Ascending aorta (tissue), 2 donors: ENCODE data around the gene ATP5F1E. TPM values are rescaled to one million over a fixed set of nuclear protein-coding genes. Genes with fewer than 3 reads are reported as not detected.
"Not testable (repeated sequence)": the region's sequence is repeated elsewhere in the genome, so short reads cannot be mapped to it uniquely, and the experiment has no call there.

Experiments used
- DNase-seq, 2 donors: peaks; one replicate each; pipeline ENCODE4 v3.0.0-alpha.2; 2019; ENCODE audit warnings: low spot score in 2 of 2
- H3K27ac ChIP-seq, 2 donors: fragments of 200-600 bp; sonication (generic); one replicate each; pipeline ENCODE4 v1.5.1; 2016 to 2017; ENCODE audit warnings: mild to moderate bottlenecking in 1 of 2
- H3K27me3 ChIP-seq: fragments of 200-600 bp; sonication (generic); one replicate; pipeline ENCODE4 v1.5.1; 2017
- H3K36me3 ChIP-seq, 2 donors: fragments of 200-600 bp; sonication (generic); one replicate each; pipeline ENCODE4 v1.5.1; 2016
- H3K4me1 ChIP-seq, 2 donors: fragments of 200-600 bp; sonication (generic); one replicate each; pipeline ENCODE4 v1.5.1; 2016 to 2017; ENCODE audit warnings: mild to moderate bottlenecking in 1 of 2
- H3K4me3 ChIP-seq, 2 donors: fragments of 200-600 bp; sonication (generic); one replicate each; pipeline ENCODE4 v1.5.1; 2016 to 2017; ENCODE audit warnings: mild to moderate bottlenecking in 1 of 2
- H3K9me3 ChIP-seq, 2 donors: fragments of 200-600 bp; sonication (generic); one replicate each; pipeline ENCODE4 v1.5.1; 2016
- intact Hi-C: fragments of 100-400 bp; cut with DNase I; formaldehyde crosslinking; loops from one replicate; pipeline ENCODE4 v1.15.1; 2023
- total RNA-seq: library from RNA; depleted of rRNA; stranded (reverse); fragments of >200 nt; gene quantifications from one replicate; pipeline ENCODE4 v1.1.0, GENCODE V29; 2016
- TF ChIP-seq, protein P1 (sequence below), 3 experiments: fragments of 200-600 bp in 2 of 3; fragments of 450-650 bp in 1 of 3; sonication (generic) in 2 of 3; IDR thresholded peaks; one replicate each; pipeline ENCODE4 v1.5.1; 2016 to 2019; ENCODE audit warnings: antibody characterized with exemption in 3 of 3, mild to moderate bottlenecking in 1 of 3, moderate library complexity in 1 of 3

ATP5F1E gene
- total RNA-seq, 1 donor from 2014 or later, result 12.7 TPM

DNA sequence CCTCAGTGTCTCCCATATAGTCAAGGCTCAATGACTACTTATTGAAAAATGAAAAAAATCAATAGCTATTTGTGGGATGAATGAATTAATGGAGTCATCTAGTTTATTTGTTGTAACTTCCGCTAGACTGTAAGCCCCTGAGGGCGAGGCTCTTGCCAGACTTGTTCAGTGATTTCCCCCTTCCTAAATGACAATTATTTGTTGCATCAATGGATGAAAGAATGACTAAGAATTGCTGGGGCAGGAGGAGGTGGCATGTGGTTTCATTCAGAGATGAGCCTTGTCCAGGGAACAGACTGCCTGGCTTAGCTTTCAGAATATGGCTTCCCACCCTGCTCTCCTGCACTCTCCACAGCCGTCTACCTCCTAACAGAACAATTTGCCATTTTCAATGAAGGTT is 11.6 kb upstream of the ATP5F1E start:
- no peaks in the 10 kb centered on the region for H3K9me3 ChIP-seq
- H3K4me1 ChIP-seq, result peaks cover 3 to 15% of the 10 kb centered on the region in 2 donors
- peak overlapping the region in 1 of 2 donors; percentile 58 for H3K27ac ChIP-seq
- no peak for DNase-seq
- TF ChIP-seq, protein P1, sequence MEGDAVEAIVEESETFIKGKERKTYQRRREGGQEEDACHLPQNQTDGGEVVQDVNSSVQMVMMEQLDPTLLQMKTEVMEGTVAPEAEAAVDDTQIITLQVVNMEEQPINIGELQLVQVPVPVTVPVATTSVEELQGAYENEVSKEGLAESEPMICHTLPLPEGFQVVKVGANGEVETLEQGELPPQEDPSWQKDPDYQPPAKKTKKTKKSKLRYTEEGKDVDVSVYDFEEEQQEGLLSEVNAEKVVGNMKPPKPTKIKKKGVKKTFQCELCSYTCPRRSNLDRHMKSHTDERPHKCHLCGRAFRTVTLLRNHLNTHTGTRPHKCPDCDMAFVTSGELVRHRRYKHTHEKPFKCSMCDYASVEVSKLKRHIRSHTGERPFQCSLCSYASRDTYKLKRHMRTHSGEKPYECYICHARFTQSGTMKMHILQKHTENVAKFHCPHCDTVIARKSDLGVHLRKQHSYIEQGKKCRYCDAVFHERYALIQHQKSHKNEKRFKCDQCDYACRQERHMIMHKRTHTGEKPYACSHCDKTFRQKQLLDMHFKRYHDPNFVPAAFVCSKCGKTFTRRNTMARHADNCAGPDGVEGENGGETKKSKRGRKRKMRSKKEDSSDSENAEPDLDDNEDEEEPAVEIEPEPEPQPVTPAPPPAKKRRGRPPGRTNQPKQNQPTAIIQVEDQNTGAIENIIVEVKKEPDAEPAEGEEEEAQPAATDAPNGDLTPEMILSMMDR (IDR thresholded peaks at IDR 0.05), result no peak
- no peaks in the 10 kb centered on the region for H3K27me3 ChIP-seq
- intact Hi-C loops, result loop anchor here (2.0 to 5.0 kb wide), 2 partner anchors 36 to 63 kb away; partner anchors contain the start of genes CTSZ and NELFCD
- H3K36me3 ChIP-seq, result no peaks in the 10 kb centered on the region
- no peak overlapping the region for H3K4me3 ChIP-seq

DNA sequence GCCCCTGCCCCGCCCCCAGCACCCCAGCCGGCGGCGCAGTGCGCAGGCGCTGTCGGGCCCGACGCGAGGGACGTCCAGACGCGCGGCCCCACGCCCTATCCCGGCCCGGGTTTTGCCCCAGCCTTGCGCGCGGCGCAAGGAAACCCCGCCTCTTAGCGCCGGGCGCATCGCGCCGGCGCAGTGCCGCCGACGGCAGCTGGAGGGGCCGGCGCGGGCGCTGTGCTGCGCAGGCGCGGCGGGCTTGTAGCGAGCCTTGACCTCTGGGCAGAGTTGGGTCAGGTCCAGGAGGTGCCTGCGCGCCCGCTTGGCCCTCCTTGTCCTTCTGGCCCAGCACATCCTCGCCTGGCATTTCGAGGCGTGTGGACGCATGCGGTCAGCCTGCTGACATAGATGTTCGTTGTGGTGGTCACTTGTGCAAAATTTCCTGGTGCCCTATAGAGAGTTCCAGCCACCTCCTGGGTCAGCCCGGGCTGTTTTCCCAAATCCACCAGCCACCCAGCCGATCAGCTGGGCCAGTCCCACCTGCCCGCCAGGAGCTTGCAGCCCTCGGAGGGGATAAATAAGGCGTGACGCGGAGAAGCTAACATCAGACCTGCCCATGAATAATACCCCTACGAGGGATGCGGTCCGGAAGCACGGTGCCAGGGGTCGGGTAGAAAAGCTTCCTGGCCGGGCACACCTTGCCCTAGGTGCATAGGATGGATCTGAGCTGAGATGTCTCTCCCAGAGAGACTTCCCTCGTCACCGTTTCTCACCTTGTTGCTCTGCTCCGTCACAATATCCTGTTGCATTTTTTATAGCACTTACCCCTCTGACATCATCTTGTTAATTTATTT is 10.9 kb upstream of the ATP5F1E start:
- Histone ChIP-seq H3K27ac (peak overlapping the region; percentile 69 to 86), H3K27me3 (no peaks in the 10 kb centered on the region), H3K4me1 (peaks cover 3 to 15% of the 10 kb centered on the region in 2 donors), H3K36me3 (peaks cover 2 to 3% of the 10 kb centered on the region in 2 donors), H3K4me3 (peak overlapping the region; percentile 80 to 87), H3K9me3 (no peaks in the 10 kb centered on the region)
- intact Hi-C loops, result loop anchor here (2.0 to 5.0 kb wide), 2 partner anchors 36 to 62 kb away; partner anchors contain the start of genes CTSZ and NELFCD
- TF ChIP-seq, protein P1 (IDR thresholded peaks at IDR 0.05), result no peak
- DNase-seq, result peak; percentile 71 to 96

- TF ChIP-seq, protein P1 (IDR thresholded peaks at IDR 0.05), result no peak
- peak within 1 kb of the TSS; percentile 80 to 87 for H3K4me3 ChIP-seq
- no peak for DNase-seq
- peak within 1 kb of the TSS; percentile 69 to 86 for H3K27ac ChIP-seq
- H3K9me3 ChIP-seq, result no peaks in the 10 kb centered on the region
- no peaks in the 10 kb centered on the region for H3K27me3 ChIP-seq
- H3K4me1 ChIP-seq, result peaks cover 3 to 15% of the 10 kb centered on the region in 2 donors
- intact Hi-C loops, result loop anchor here (2.0 to 5.0 kb wide), 2 partner anchors 35 to 61 kb away; partner anchors contain the start of genes CTSZ and NELFCD
- peaks cover 8 to 10% of the 10 kb centered on the region in 2 donors for H3K36me3 ChIP-seq
These were observed 10.1 kb upstream of the ATP5F1E start, which contains the start of gene PRELID3B for GRCh38 chr20:59042151-59042795. Gene PRELID3B (minus strand): TSS chr20:59042786. CDS start chr20:59042730, 56 bp downstream.

GRCh38 chr20:59041487-59041886 is 9.4 kb upstream of the ATP5F1E start:
- peaks cover 3 to 15% of the 10 kb centered on the region in 2 donors for H3K4me1 ChIP-seq
- peaks cover 13 to 18% of the 10 kb centered on the region in 2 donors for H3K36me3 ChIP-seq
- intact Hi-C loops, result loop anchor here (5.0 kb wide), 1 partner anchor 34 kb away; the partner anchor contains the start of gene CTSZ
- not testable (repeated sequence) for H3K27ac ChIP-seq, H3K27me3 ChIP-seq, DNase-seq, H3K9me3 ChIP-seq
- H3K4me3 ChIP-seq, result peak overlapping the region; percentile 80 to 87

DNA sequence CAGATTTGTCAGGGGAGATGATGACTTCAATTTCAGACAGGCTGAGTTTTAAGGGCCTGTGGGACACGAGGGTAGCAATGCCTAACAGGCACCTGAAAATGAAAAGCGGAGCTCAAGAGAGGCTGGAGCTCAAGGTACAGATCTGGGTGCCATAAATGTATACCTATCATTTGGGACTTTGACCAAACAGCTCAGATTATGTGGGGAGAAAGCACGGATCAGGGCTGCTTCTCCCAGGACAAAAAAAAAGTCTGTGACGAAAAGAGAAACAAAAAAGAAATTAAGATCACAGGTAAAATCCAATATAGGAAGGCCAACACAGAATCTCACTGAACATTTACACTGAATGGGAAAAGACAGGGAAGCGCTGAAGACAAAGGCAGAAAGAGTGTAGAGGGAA is 8.5 kb upstream of the ATP5F1E start:
- intact Hi-C loops, result loop anchor here (5.0 kb wide), 1 partner anchor 33 kb away; the partner anchor contains the start of gene CTSZ

More for the DNA sequence above, 8.5 kb upstream of the ATP5F1E start:
- H3K27me3 ChIP-seq, result no peaks in the 10 kb centered on the region
- no peak overlapping the region for H3K27ac ChIP-seq
- peaks cover 3 to 15% of the 10 kb centered on the region in 2 donors for H3K4me1 ChIP-seq
- DNase-seq, result no peak
- no peaks in the 10 kb centered on the region for H3K9me3 ChIP-seq
- H3K36me3 ChIP-seq, result peaks cover 18 to 25% of the 10 kb centered on the region in 2 donors
- TF ChIP-seq, protein P1 (IDR thresholded peaks at IDR 0.05), result no peak
- H3K4me3 ChIP-seq, result no peak overlapping the region
